GM12865 (cell line): ENCODE data around the gene MAGI2.

Source experiments
- DNase-seq: peaks from one replicate; pipeline ENCODE4 v3.0.0; 2010; ENCODE audit warnings: low read depth
- H3K4me3 ChIP-seq: 2 replicates; pipeline ENCODE4 v1.5.1; 2011; ENCODE audit warnings: mild to moderate bottlenecking, low read depth, low read length, control low read depth
- TF ChIP-seq, protein P1 (sequence below): IDR thresholded peaks from 2 replicates; pipeline ENCODE4 v1.5.1; 2011; ENCODE audit warnings: low read length, control low read depth, low read depth, inconsistent platforms; ENCODE audit not compliant: insufficient read depth; ENCODE audit errors: missing control alignments

The MAGI2 gene

GRCh38 chr7:78489476-78490240 lies 963.8 kb downstream of the MAGI2 start:
- no peak for DNase-seq
- H3K4me3 ChIP-seq = no peak overlapping the region
- TF ChIP-seq, protein P1, sequence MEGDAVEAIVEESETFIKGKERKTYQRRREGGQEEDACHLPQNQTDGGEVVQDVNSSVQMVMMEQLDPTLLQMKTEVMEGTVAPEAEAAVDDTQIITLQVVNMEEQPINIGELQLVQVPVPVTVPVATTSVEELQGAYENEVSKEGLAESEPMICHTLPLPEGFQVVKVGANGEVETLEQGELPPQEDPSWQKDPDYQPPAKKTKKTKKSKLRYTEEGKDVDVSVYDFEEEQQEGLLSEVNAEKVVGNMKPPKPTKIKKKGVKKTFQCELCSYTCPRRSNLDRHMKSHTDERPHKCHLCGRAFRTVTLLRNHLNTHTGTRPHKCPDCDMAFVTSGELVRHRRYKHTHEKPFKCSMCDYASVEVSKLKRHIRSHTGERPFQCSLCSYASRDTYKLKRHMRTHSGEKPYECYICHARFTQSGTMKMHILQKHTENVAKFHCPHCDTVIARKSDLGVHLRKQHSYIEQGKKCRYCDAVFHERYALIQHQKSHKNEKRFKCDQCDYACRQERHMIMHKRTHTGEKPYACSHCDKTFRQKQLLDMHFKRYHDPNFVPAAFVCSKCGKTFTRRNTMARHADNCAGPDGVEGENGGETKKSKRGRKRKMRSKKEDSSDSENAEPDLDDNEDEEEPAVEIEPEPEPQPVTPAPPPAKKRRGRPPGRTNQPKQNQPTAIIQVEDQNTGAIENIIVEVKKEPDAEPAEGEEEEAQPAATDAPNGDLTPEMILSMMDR = no peak

- no peak overlapping the region for H3K4me3 ChIP-seq
- TF ChIP-seq, protein P1 = no peak
- DNase-seq = no peak
Observed at GRCh38 chr7:78487464-78487863, 966.0 kb downstream of the MAGI2 start.

DNA sequence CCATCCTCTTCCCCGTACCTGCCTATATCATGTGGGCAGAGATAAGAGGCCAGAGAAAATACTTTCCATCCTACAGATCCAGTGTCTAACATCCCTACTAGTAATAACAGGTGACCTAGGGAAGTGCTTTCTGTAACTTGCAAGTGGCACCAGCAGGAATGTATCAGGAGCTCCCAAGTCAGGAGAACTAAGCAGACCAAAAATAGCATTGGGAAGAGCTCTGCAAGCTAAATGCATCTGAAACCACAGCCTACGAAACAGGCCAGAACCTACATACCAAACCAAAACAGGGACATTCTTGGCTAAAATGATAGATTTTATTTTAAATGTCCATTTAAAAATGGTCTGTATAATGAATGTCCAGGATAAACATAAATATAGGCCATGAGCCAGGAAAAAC lies 974.1 kb downstream of the MAGI2 start:
- no peak for DNase-seq
- no peak overlapping the region for H3K4me3 ChIP-seq
- TF ChIP-seq, protein P1 = no peak

GRCh38 chr7:78476851-78477405 lies 976.5 kb downstream of the MAGI2 start:
- no peak for DNase-seq
- H3K4me3 ChIP-seq = no peak overlapping the region
- TF ChIP-seq, protein P1 = no peak

GRCh38 chr7:78473571-78474301 lies 979.7 kb downstream of the MAGI2 start:
- H3K4me3 ChIP-seq = no peak overlapping the region
- DNase-seq = no peak
- TF ChIP-seq, protein P1 = no peak

- no peak overlapping the region for H3K4me3 ChIP-seq
- DNase-seq = no peak
- TF ChIP-seq, protein P1 = no peak
Observed at GRCh38 chr7:78473021-78473420, 980.4 kb downstream of the MAGI2 start.

DNA sequence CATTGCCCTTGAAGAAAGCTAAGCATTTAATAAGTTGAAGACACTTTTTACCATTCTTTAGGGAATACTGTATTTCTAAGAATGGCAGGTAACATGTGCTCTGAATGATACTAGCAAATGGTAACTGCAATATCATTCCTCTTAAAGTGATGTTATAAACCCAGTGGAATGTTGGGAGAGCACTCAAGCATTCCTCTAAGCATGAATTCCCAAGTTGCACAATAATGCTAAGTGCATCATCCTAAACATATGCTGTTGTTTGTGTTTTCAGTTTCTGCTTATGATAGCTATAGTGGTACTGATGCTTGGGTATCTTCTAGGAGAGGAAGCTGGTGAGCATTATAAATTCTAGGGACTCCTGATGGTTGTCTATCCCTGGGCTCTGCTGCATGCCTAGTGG lies 980.9 kb downstream of the MAGI2 start:
- DNase-seq = no peak
- TF ChIP-seq, protein P1 = no peak
- no peak overlapping the region for H3K4me3 ChIP-seq
